ENCODE data around the gene PRKCB. TPM values are rescaled to one million over a fixed set of nuclear protein-coding genes. Genes with fewer than 3 reads are reported as not detected.
"Not testable (repeated sequence)": the region's sequence is repeated elsewhere in the genome, so short reads cannot be mapped to it uniquely, and the experiment has no call there.

PRKCB gene
- total and polyA plus RNA-seq, 2 experiments from 2014 or later = 0.70 to 0.92 TPM

DNA sequence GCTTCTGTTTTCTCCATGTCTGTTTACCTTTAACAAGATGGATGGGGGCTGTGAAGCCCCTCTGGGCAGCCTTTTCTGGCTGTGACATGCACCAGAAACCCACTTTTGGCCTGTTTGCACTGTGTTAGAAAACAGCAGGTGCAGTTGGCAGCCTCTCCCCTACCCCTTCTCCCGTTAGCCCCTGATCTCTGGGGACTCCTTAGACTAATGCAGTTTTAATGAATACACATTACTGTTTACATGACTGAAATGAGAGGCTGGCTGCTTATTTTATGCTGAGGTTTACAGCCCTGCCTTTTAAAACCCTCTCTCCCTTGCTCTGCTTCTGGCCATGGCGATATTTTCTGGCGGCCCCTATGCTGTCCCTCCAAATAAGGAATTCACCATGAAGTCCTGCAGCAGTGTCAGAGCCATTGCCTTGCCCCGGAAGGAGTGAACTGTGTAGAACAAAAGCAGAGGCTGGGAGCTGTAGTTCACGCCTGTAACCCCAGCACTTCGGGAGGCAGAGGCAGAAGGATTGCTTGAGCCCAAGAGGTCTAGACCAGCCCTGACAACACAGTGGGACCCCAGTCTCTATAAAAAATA is 79.3 kb downstream of the PRKCB start:
- no peaks in the 10 kb centered on the region for H3K79me2 ChIP-seq
- no peaks in the 10 kb centered on the region for H4K20me1 ChIP-seq (ENCODE audit: insufficient read depth, poor library complexity, severe bottlenecking)
- H3K4me3 ChIP-seq = no peak overlapping the region
- no peak overlapping the region for H3K27ac ChIP-seq
- no peak overlapping the region for H2AFZ ChIP-seq
- H3K4me1 ChIP-seq (ENCODE audit: insufficient read depth) = no peaks in the 10 kb centered on the region
- no peak overlapping the region for H3K4me2 ChIP-seq
- H3K27me3 ChIP-seq = peaks cover 6% of the 10 kb centered on the region
- no peak for DNase-seq (ENCODE audit: low spot score)
- H3K9me2 ChIP-seq (replicated peaks; ENCODE audit: insufficient read depth) = no peaks in the 10 kb centered on the region
- H3K36me3 ChIP-seq (replicated peaks; ENCODE audit: insufficient read depth, low read depth) = no peaks in the 10 kb centered on the region
- 60% methylated on average over 6 of the region's 6 CpGs for WGBS (ENCODE audit: low lambda C conversion rate, missing lambda C conversion rate)
- H3K9me3 ChIP-seq (ENCODE audit: low read depth) = no peaks in the 10 kb centered on the region
- TF ChIP-seq, protein P1, sequence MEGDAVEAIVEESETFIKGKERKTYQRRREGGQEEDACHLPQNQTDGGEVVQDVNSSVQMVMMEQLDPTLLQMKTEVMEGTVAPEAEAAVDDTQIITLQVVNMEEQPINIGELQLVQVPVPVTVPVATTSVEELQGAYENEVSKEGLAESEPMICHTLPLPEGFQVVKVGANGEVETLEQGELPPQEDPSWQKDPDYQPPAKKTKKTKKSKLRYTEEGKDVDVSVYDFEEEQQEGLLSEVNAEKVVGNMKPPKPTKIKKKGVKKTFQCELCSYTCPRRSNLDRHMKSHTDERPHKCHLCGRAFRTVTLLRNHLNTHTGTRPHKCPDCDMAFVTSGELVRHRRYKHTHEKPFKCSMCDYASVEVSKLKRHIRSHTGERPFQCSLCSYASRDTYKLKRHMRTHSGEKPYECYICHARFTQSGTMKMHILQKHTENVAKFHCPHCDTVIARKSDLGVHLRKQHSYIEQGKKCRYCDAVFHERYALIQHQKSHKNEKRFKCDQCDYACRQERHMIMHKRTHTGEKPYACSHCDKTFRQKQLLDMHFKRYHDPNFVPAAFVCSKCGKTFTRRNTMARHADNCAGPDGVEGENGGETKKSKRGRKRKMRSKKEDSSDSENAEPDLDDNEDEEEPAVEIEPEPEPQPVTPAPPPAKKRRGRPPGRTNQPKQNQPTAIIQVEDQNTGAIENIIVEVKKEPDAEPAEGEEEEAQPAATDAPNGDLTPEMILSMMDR (IDR thresholded peaks at IDR 0.05; ENCODE audit: poor library complexity) = no peak
- no peak for TF ChIP-seq EZH2phosphoT487 (IDR thresholded peaks at IDR 0.05; ENCODE audit: low read depth, severe bottlenecking, unreplicated experiment)
- TF ChIP-seq EZH2 (IDR thresholded peaks at IDR 0.05; ENCODE audit: borderline replicate concordance) = no peak

GRCh38 chr16:23916552-23916951 is 80.8 kb downstream of the PRKCB start:
- H3K9me3 ChIP-seq (ENCODE audit: low read depth); H3K27me3 ChIP-seq; H4K20me1 ChIP-seq (ENCODE audit: insufficient read depth, poor library complexity, severe bottlenecking); H3K4me3 ChIP-seq; H3K9me2 ChIP-seq (replicated peaks; ENCODE audit: insufficient read depth); H3K27ac ChIP-seq; H3K4me2 ChIP-seq; H2AFZ ChIP-seq; H3K4me1 ChIP-seq (ENCODE audit: insufficient read depth); H3K79me2 ChIP-seq; H3K36me3 ChIP-seq (replicated peaks; ENCODE audit: insufficient read depth, low read depth); DNase-seq (ENCODE audit: low spot score): not testable (repeated sequence)
- 79% methylated on average over 1 of the region's 1 CpG for WGBS (ENCODE audit: low lambda C conversion rate, missing lambda C conversion rate)

GRCh38 chr16:23917621-23918020 is 81.8 kb downstream of the PRKCB start:
- H3K9me2 ChIP-seq (replicated peaks; ENCODE audit: insufficient read depth) = no peaks in the 10 kb centered on the region
- H3K27me3 ChIP-seq = peaks cover 6% of the 10 kb centered on the region
- no peaks in the 10 kb centered on the region for H3K79me2 ChIP-seq
- H2AFZ ChIP-seq = no peak overlapping the region
- no peaks in the 10 kb centered on the region for H3K36me3 ChIP-seq (replicated peaks; ENCODE audit: insufficient read depth, low read depth)
- no peak overlapping the region for H3K27ac ChIP-seq
- DNase-seq (ENCODE audit: low spot score) = no peak
- H3K4me2 ChIP-seq = no peak overlapping the region
- H3K9me3 ChIP-seq (ENCODE audit: low read depth) = no peaks in the 10 kb centered on the region
- no peak for TF ChIP-seq EZH2phosphoT487 (IDR thresholded peaks at IDR 0.05; ENCODE audit: low read depth, severe bottlenecking, unreplicated experiment)
- TF ChIP-seq EZH2 (IDR thresholded peaks at IDR 0.05; ENCODE audit: borderline replicate concordance) = no peak
- TF ChIP-seq, protein P1 (IDR thresholded peaks at IDR 0.05; ENCODE audit: poor library complexity) = no peak
- 83% methylated on average over 6 of the region's 6 CpGs for WGBS (ENCODE audit: low lambda C conversion rate, missing lambda C conversion rate)
- H3K4me3 ChIP-seq = no peak overlapping the region
- H3K4me1 ChIP-seq (ENCODE audit: insufficient read depth) = no peaks in the 10 kb centered on the region
- H4K20me1 ChIP-seq (ENCODE audit: insufficient read depth, poor library complexity, severe bottlenecking) = no peaks in the 10 kb centered on the region

DNA sequence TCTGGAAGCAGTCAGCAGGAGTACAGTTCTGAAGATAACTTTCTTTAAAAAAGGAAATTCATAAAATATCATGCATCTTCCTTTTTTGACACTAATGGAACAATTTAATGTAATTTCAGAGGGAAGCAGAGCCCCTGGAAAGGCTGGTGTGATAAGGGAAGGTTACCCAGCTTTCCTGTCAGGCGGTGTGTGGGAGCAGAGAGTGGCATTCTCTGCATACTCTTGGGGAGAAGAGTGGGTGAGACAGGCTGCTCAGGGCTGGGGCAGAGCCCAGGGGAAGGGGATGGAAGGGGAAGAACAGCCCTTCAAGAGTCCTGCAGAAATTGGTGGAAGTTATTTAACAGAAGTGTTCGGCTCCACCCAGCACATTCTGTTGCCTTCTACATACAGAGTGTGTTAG is 84.7 kb downstream of the PRKCB start:
- no peaks in the 10 kb centered on the region for H3K9me3 ChIP-seq (ENCODE audit: low read depth)
- no peaks in the 10 kb centered on the region for H4K20me1 ChIP-seq (ENCODE audit: insufficient read depth, poor library complexity, severe bottlenecking)
- DNase-seq (ENCODE audit: low spot score) = no peak
- TF ChIP-seq EZH2 (IDR thresholded peaks at IDR 0.05; ENCODE audit: borderline replicate concordance) (no peak), EZH2phosphoT487 (IDR thresholded peaks at IDR 0.05; ENCODE audit: low read depth, severe bottlenecking, unreplicated experiment) (no peak)
- TF ChIP-seq, protein P1 (IDR thresholded peaks at IDR 0.05; ENCODE audit: poor library complexity) = no peak
- no peaks in the 10 kb centered on the region for H3K79me2 ChIP-seq
- no peak overlapping the region for H3K27ac ChIP-seq
- WGBS (ENCODE audit: low lambda C conversion rate, missing lambda C conversion rate) = 76% methylated on average over 2 of the region's 2 CpGs
- no peaks in the 10 kb centered on the region for H3K4me1 ChIP-seq (ENCODE audit: insufficient read depth)
- no peaks in the 10 kb centered on the region for H3K27me3 ChIP-seq
- no peak overlapping the region for H3K4me2 ChIP-seq
- H3K4me3 ChIP-seq = no peak overlapping the region
- H3K36me3 ChIP-seq (replicated peaks; ENCODE audit: insufficient read depth, low read depth) = no peaks in the 10 kb centered on the region
- no peaks in the 10 kb centered on the region for H3K9me2 ChIP-seq (replicated peaks; ENCODE audit: insufficient read depth)
- no peak overlapping the region for H2AFZ ChIP-seq
